OCI-LY7 (cell line): ENCODE results near the gene EXOC1L.

Experiments
- CTCF ChIP-seq: fragments of 200-600 bp; sonication (generic); conservative IDR thresholded peaks from 2 replicates; pipeline ENCODE4 v1.5.1; 2014; ENCODE audit warnings: mild to moderate bottlenecking, antibody characterized with exemption, low read length, moderate library complexity, mixed read lengths
- EZH2phosphoT487 ChIP-seq: fragments of 200-600 bp; sonication (generic); IDR thresholded peaks from 2 replicates; pipeline ENCODE4 v1.6.1; 2018; ENCODE audit warnings: low read depth, borderline replicate concordance, mild to moderate bottlenecking, mixed run types, antibody characterized with exemption, low read length, moderate library complexity, mixed read lengths

DNA sequence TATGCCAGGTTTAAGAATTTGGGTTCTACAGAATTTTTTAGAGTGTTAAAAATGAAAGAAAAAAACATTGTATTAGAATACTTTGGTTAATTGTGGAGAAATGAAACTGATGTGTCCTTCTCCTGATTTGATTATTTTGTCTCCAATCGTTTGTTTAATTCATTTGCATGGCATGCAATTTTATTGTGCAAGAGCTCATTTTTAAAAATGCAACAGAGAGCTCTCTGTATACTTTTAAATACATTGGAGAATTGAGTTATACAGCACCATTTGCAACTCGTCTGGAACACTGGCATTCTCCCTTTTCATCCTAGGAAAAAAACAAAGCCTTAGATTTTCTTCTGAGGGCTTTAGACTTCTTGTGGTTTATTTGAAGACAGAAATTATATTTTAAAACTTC lies 689 bp downstream of the EXOC1L start:
- no peak for TF ChIP-seq EZH2phosphoT487
- TF ChIP-seq CTCF: no peak
